NCI-H446 treated with DMSO at 0.1 percent for 48 hours (cell line): ENCODE measurements around the gene MACROD2.

ENCODE experiments used
- DNase-seq: peaks from one replicate; lab custom pipeline; 2025; lab: John Stamatoyannopoulos, UW

Gene MACROD2

DNA sequence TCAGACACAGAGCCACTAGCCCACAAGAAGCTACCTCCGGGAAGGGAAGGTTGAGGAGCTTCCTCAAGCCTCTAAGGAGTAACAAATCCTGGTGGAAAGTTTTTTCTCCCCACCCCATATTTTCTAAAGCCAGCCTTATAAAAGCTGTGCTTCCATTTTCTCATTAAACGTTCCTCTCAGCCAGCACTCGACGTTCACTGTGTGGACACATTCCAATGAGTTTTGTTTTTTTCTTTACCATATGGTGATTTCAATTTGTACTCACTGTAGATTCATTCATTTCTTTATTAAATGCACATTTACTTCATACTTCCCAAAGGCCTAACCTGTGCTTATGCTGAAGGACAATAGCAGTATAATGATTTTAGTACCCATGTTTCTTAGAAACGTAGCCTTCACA lies 536.5 kb downstream of the MACROD2 start:
- DNase-seq: no peak

DNA sequence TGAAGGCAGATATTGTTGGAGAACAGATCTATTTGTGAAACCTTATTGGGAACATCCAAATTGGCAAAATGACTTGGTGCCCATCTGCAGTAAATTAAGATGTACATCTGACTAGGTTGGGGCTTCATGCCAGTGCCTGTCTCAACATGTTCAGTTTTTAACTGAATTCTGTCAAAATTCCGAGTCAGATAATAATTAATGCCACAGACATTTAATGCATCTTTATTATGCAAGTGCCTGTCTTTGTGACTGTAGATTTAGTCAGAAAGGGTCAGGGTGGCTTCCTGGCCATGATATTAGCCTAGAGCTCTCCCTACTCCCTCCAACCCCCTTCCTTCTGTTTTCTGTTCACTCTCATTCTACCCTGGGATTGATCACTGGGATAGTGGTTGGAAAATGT lies 541.4 kb downstream of the MACROD2 start:
- DNase-seq: peak; percentile 98

DNA sequence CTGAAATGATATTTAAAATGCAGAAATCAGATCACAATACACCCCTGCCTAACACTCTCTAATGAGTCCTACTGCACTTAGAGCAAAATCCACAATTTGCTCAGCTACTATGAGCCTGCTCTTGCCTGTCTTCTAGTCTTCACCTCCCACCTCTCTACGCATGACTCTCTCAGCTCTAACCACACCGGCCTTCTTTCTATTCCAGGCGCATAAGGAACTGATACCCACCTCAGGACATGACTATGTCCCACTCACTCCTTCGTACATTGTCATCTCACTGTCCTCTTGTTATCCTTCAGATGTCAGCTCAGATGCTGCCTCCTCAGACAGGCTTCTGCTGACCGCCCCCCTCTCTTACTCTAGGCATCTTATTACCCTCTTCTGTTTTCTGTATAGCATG lies 543.1 kb downstream of the MACROD2 start:
- DNase-seq: no peak

DNA sequence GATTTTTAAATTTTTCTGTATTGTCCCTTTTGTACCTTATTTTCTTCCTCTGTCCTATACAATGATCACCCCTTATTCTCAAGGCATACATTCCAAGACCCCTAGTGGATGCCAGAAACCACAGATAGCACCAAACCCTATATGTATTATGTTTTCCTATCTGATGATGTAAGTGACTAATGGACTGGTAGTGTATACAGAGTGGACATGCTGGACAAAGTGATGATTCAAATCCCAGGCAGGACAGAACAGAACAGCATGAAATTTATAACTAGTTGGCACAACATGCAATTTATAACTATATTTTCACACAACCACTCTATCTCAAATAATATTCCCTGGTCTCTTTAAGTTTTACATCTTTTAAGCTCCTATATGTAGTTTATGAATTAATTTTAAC lies 547.7 kb downstream of the MACROD2 start:
- no peak for DNase-seq

DNA sequence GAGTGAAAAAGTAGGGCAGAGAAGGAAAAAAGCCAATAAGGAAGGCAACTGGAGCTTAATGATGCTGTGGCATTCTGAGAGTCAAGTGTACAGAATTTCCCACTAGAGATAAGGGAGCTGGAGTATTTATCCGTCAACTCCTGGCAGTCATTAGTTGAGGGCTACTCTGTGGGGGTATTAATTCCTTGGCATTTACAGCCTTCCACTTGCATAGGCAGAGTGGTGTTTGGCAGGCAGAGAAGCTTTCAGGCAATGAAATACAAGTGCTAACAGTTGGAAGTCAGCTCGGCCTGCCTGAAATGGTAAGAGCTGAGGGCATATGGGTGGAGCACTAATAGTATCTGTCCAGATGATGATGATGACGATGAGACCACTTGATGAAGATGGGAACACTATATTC lies 549.4 kb downstream of the MACROD2 start:
- peak; percentile 94 for DNase-seq

DNA sequence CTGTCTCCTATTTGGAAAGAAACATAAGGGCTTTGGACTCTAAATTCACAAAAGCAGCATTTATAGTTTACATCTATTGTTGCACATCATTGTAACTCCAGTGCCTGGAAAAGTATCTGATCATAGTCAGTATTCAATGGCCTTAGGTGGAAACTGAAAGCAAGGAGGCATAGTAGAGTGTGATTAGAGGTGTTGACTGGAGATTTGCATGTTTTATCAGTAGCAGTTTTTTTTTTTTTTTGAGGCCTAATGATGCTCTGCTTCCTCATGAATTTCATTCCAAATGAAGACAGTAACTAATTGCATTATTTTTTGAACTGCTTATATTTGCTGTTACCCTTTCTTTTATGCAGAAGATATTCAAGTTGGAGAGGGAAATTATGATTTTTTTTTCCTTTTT lies 555.3 kb downstream of the MACROD2 start:
- DNase-seq: no peak

DNA sequence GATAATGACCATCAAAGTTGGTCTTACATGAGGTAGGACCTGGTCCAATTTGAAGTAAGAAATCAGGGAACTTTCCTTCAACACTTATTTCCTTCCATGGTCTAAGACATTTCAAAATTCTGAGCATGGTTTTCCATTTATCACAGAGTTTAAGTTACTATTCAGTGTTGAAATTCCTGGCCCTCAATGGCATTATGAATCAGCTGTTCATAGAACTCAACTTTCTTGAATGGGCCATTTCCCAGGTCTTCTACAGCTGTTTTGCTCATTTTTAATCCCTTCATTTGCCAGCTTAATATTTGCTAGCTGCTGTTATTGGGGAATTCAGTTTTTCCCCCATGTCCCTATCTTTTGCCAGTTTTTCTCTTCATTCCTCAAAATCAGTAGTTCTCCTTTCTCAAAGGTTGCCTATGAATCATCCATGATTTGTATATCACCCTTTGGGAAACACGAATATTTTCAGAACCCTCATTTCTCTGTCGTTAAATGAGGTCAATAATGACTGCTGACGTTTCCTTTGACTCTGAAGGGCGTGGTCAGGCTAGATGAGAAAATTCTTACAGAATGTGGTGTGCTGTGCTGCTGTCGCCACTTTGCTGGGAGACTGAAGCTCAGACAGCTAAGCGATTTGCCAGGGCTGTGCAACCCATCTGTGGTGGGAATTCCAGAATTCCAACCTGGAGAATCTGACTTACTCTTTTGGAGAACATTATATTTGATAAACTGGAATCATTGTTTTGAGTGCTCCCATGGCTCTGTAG lies 558.6 kb downstream of the MACROD2 start:
- DNase-seq: no peak

DNA sequence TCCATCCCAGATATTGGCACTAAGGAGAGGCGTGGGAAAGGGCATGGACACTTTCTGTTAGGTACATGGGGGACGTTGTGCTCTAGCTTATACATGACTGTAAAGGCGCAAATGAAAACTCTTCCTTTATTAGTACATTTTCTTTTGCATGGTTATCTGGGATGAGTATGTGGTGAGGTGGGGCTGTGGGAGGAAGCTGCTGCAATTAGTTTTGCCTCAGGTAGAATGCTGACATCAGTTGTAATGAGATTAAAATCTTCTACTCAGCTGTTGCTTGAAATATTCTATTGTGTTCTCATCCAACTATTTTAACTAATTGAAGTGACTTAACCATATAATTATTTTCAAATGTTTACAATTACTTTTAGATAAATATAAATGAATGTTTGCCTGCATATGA lies 560.4 kb downstream of the MACROD2 start:
- no peak for DNase-seq

DNA sequence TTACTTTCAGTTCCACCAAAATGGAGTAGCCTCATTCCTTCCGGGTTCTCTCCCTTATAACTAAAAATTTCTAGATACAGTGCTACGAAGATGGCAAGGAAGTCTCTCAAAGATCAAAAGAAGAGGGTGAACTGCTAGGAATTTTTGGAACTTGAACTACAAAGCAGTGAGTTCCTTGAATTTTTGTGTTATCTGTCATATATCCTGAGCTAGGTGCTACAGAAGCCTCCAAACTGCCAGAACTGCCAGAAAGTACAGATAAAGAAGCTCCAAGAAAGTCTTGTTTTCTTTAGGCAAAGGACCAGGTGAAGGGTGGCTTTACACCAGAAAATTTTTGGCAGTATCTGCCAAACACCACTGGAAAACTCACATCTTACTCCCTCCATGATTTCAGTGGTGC lies 560.9 kb downstream of the MACROD2 start:
- no peak for DNase-seq

DNA sequence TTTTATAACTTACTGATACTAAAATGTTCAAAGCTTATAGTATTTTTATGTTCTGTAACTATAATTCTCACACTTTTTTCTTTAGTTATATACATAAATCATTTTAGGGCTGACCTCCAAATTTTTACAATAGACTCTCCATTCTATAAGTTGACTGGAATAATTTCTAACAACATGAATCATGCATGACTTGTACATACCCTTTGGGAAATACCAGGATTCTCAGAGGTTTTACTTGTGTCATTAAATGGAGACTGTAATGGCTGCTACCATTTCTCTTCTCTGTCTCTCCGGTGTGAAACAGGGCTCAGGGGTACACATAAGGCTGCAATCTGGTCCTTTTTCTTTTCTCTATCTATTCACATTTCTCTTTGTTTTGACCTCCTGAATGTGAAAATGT lies 564.3 kb downstream of the MACROD2 start:
- no peak for DNase-seq

DNA sequence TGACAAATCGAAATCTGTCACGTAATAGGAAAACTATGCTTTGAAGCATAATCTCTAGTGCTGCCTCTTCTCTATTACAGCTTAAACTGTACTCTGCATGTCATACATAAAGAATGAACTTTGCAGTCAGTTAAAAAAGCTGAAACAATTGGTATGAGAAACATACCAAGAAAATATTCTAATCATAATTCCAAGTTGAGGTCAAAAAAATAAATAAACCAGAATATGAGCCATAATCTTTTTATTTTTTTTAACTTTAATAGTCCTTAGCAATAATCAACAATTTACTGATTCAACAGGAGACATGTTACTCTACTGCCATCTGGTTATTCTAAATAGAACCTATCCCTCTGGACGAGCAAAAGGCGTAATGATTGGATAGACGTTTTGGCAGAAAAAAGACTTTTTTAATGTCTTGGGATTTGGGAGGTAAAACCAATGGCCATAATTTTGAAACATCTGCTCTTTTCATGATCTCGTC lies 566.5 kb downstream of the MACROD2 start:
- peak; percentile 97 for DNase-seq

DNA sequence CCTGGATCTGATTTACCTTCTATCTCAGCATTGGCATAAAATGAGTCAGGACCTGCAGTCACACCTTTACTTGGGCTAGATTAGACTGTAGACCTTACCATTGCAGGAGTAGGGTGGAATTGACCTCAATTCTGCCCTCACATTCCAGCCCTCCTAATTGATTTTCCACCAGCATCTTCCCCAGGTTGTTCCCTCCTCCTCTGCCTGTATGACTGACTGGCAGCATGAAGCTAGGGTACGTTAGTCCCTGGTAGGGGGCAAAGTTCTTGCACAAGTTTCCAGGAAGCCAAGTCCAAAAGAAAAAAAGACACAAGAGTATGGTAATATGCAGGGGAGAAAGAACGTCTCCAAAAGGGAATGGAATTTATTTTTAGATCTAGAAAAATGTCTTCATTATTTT lies 567.7 kb downstream of the MACROD2 start:
- DNase-seq: no peak

DNA sequence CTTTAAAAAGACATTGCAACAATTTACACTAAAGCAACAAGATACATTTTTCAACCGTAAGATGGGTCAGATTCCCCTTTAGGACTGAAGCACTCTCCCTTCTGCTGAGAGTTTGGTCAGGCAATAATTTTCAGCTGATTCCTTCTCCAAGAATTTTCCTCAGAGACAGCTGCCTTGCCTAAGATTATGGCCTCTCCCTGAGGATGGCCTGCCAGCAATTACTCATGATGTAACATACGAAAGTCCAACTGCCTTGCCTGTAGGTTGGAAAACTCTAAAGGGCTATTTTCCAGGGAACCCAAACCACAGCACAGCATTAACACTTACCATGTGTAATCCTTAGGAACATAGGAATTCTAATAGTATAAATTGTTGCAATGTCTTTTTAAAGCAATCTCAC lies 571.2 kb downstream of the MACROD2 start:
- peak; percentile 47 for DNase-seq

DNA sequence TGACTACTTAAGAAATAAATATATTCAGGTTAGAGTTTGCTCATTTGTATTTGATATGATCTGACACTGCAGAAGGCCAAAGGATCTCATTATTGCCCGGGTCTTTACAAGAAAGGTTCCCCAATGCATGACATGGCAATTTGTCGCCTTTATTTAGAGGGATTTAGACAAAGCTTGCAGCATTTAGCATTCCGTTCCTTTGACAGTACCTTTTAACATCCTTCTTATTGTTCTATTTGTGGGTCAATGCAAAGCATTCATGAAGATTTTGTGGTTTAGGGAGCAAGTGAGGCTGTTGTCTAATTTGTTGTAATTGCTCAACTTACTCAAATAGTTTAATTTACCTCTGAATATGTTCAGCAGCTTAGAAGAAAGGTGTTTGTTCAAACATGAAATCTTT lies 572.9 kb downstream of the MACROD2 start:
- DNase-seq: no peak

DNA sequence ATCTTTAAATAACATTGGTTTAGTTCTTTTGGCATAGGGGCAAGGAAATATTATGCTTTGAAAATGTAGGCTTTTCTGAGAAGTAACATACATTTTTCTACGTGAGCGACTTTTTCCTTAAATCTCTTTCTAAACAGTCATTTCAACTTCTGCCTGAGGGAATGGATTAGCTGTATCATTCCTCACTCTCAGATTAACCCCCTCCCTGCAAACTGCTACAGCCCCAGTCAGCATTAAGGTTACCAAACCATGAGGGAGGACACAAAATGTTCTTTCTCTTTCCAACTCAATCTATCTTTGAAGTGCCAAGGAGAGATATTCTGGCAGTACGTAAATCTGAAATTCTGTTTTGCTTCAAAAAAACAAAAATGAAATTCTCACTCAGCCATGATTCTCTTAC lies 573.4 kb downstream of the MACROD2 start:
- DNase-seq: no peak

DNA sequence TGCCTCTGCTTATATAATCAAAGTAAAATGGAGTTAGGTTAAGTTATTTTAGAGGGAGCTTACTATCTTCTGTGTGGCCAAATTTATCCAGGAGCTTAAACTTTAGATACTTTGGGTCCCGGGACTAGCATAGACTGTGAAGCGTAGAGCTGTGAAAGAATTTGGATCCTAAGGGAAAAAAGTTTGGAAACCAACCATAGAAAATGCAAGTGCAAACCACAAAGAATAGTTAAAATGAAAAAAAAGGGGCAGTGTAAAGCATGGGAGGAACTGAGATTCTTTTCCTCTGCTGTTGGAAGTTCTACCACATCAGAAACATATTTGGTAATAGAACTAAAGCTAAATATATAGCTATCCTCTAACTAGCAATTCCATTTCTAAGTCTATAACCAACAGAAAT lies 574.3 kb downstream of the MACROD2 start:
- no peak for DNase-seq

DNA sequence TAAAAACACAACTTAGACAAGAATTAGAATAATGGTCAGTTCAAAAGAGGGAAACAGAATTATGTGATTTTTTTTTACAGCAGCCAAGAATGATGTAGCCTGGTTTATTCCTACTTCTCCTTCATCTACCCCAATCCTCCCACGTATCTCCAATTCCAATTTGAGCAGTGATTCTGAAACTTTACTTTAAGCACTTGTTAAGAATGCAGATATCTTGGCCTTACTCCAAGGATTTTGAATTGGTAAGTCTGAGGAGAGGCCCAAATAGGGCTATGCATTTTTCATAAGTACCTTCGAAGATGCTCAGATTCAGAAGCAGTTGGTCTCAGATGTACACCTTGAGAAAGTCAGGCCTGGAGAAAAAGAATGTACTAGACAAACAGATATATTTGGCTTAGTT lies 575.5 kb downstream of the MACROD2 start:
- DNase-seq: no peak

DNA sequence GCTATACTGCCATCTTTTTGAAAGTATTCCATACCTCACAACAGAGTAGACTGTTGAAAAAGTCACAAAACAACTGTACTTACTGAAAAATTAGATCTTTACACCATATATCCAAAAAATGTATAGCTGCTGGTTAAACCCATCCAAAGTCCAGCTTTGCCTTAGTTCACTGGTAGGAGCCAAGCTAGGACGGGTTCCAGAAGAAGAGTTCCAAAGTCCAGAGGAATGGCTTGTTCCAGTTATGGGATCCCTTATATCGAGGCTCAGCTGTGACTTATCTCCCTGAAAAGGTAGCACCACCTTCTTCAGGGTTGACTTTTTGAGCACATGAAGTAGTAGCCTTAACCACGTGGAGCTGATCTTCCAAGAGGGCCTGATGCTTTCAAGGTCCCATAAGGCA lies 578.4 kb downstream of the MACROD2 start:
- no peak for DNase-seq

DNA sequence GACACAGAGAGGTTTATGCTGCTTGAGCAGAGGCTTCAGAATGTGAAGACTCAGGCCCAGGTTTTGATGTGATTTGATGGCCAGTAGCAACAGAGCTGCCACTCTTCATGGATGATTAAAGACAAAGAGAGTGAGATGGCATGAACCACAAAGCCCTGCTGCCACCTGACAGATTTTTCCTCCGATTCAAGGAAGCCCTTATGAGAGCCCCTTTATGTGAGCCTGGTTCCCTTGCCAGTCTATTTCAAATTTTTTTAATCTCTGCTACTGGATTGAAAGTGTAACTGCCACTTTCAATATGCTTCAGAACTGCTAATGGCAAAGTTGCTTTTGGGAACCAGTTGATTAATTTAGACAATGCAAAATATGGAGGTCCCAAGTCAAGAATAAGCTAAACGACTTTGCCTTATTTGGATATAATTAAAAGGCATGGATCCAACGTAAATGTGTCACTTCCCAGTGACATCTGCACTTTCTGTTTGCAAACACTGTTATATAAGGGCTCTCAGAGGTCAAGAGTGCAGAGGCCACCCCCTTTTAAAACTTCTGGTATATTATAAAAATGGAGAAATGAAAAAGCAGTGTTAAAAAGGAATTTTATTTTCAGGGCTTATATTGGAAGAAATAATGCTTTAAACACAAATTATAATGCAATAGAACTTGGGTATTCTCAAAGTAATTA lies 581.0 kb downstream of the MACROD2 start:
- DNase-seq: no peak

DNA sequence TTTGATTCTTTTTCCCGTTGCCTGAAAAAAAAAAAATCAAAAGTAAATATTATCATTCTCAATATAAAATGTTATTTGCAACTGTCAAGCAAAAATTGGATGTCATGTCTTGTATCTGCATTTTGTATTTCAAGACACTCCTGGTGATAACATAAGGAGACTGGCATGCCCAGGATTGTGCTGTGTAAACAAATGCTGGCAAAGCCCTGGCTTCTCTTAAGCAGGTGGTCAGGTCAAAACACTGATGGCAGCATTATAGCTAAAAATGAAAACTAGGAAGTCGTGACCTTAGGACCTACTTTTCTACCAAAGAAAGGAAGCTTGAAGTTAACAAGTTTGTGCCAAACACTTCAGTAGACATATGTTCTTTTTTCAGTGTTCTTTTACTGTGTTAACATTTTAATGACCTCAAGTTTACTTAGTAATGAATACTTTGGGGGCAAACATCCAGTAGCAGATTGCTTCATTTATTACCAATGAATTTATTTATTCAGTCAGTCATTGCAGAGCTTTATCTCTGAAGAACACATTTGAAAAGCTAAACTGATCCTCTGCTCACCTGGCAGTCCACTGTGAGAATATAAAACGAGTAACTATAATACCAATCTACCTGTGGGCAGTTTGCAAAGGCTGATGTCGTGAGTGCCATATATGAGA lies 585.2 kb downstream of the MACROD2 start:
- peak; percentile 77 for DNase-seq

DNA sequence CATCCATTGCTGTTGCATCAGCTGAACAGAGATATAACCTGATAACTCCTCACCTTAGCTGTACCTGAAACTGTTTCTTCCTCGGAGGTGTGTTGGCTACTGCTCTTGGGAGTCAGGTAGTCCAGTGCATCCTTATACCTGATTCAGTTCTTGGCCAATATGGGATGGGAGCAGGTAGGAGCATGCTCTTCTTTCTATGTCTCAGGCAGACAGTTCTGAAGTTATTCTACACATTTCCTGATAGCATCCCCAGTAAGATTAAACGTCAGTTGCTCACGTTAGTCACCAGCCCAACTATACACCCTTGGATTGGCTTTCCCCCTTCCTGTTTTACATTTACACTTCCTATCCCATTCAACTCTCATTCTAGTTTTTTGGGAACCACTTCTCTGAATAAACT lies 586.4 kb downstream of the MACROD2 start:
- DNase-seq: no peak

DNA sequence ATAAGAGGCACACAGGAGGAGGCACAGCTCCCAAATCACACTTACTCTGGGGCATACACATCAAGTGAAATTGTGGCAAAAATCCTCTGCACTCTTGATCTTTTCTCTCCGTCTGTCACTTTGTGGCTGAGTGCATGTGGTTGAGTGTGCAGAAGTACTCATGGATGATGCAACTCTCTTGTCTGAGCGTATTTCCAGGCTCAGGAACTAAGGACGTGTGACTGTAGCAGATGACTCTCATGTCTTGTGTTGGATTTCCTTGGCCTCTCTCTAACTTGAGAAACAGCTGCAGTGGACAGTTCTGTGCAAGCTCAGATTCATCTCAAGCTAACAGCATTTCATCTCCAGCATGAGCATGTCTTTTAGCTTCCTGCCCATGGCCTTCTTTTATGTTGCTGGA lies 587.5 kb downstream of the MACROD2 start:
- no peak for DNase-seq

DNA sequence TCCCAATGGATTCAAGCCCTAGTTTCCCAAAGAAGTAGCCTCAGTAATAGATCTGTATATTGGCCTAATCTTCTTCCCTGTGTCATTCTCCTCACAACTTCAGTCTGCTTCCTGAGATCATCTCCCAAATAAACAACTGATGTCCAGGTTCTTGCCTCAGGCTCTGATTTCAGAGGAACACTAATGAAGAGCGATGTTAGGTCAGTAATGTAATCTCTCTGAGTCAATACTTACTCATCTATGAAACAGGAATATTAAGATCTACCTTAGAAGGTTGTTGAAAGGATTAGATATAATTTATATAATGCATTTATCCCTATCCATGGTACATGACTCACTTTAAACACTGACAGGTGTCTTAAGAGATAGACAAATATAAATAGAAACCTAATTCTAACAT lies 588.1 kb downstream of the MACROD2 start:
- no peak for DNase-seq
